Calu3 (cell line): ENCODE data around the gene CACNA1C. TPM values are rescaled to one million over a fixed set of nuclear protein-coding genes. Genes with fewer than 3 reads are reported as not detected.

Experiments
- BruUV-seq: library from RNA; stranded (reverse); fragments of 400-500 nt; replicated peaks from 2 replicates; lab custom pipeline; 2021; lab: Mats Ljungman, UMichigan
- CTCF ChIA-PET: fragments of 300-600 bp; sonication (Branson Sonifier 250); formaldehyde crosslinking; loops from one replicate; lab custom pipeline; 2022; ENCODE audit warnings: antibody characterized with exemption; lab: Charles Lee
- DNase-seq: peaks from one replicate; pipeline ENCODE4 v3.0.0; 2022
- H3K27ac Mint-ChIP-seq: one replicate; pipeline ENCODE4 v1.8.0; 2022; ENCODE audit warnings: mixed read lengths; ENCODE audit not compliant: unreplicated experiment
- H3K27me3 Mint-ChIP-seq: one replicate; pipeline ENCODE4 v1.8.0; 2022; ENCODE audit warnings: mixed read lengths; ENCODE audit not compliant: unreplicated experiment
- H3K36me3 Mint-ChIP-seq: one replicate; pipeline ENCODE4 v1.8.0; 2022; ENCODE audit warnings: mild to moderate bottlenecking, moderate library complexity, mixed read lengths; ENCODE audit not compliant: insufficient read depth, unreplicated experiment
- H3K4me1 Mint-ChIP-seq: one replicate; pipeline ENCODE4 v1.8.0; 2022; ENCODE audit warnings: mild to moderate bottlenecking, low read depth, mixed read lengths; ENCODE audit not compliant: unreplicated experiment
- H3K4me3 Mint-ChIP-seq: one replicate; pipeline ENCODE4 v1.8.0; 2022; ENCODE audit warnings: mild to moderate bottlenecking, low read depth, moderate library complexity, mixed read lengths; ENCODE audit not compliant: unreplicated experiment
- H3K9me3 Mint-ChIP-seq: one replicate; pipeline ENCODE4 v1.8.0; 2022; ENCODE audit warnings: low read depth, mixed read lengths; ENCODE audit not compliant: unreplicated experiment
- intact Hi-C: fragments of 100-400 bp; cut with micrococcal nuclease; formaldehyde crosslinking; loops from one replicate; pipeline ENCODE4 v1.10.0; 2022; ENCODE audit not compliant: unreplicated experiment
- total RNA-seq: library from RNA; stranded (reverse); gene quantifications from 2 replicates; pipeline ENCODE4 v1.2.3, GENCODE V29; 2022
- TF ChIP-seq, protein P1 (sequence below): fragments of 200-600 bp; IDR thresholded peaks from one replicate; pipeline ENCODE4 v1.8.0; 2022; ENCODE audit warnings: antibody characterized with exemption; ENCODE audit not compliant: unreplicated experiment

CACNA1C gene
- total RNA-seq, 1 experiment from 2014 or later, result not detected

DNA sequence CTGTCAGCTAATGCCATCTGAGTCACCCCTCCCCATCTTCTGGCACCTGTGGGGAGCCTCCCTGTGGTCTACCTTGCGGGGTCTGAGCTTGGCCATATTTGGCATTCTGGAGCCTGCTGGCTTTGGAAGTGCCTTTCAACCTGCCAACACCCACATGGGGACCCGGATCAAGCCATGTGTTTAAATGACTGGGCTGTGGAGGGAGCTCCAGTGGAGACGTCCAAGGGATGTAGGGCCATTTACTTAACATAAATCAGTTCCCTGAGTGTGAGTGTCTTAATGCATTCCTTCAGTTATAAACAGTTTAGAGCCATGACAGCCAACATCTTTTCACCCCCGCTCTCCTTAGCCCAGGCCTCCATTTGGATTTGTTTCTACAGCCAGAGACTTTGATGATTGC lies 22.0 kb downstream of the CACNA1C start:
- CTCF ChIA-PET, result no interaction called here
- Mint-ChIP-seq H3K27ac (no peak overlapping the region), H3K27me3 (peaks cover 50% of the 10 kb centered on the region)

DNA sequence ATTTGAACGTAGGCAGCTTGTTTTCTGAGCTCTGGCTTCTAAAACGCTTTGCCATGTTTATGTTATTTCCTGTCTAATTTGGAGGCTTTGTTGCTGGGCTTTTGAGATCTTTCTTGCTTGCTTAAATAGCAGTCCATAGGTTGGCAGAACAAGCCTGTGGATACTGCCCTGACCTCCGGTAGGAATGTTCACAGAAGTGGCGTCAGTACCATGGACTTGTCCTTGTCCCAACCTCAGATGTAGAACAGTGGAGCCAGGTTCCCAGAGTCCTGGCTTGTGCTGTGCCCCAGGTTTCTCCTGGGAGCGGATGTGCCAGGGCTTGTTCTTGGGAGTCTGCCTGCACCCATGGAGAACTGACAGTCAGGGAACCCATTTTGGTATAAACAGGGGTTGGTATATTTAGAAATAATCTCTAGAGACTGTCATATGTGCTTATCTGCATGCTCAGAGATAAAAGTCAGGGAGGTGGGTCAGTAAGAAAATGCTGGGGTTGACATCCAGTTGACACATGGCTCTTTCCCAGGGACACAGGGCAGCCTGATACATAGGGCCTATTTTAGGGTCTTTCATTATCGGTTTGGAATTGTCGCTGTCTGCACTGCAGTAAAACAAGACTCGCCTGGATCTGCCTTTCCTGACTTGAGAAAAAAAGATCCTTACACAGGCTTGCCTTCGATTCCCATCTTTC lies 22.9 kb downstream of the CACNA1C start:
- Mint-ChIP-seq H3K36me3 (no peaks in the 10 kb centered on the region), H3K4me1 (no peaks in the 10 kb centered on the region), H3K4me3 (no peak overlapping the region), H3K9me3 (peaks cover 7% of the 10 kb centered on the region), H3K27me3 (peaks cover 48% of the 10 kb centered on the region), H3K27ac (no peak overlapping the region)
- TF ChIP-seq, protein P1, sequence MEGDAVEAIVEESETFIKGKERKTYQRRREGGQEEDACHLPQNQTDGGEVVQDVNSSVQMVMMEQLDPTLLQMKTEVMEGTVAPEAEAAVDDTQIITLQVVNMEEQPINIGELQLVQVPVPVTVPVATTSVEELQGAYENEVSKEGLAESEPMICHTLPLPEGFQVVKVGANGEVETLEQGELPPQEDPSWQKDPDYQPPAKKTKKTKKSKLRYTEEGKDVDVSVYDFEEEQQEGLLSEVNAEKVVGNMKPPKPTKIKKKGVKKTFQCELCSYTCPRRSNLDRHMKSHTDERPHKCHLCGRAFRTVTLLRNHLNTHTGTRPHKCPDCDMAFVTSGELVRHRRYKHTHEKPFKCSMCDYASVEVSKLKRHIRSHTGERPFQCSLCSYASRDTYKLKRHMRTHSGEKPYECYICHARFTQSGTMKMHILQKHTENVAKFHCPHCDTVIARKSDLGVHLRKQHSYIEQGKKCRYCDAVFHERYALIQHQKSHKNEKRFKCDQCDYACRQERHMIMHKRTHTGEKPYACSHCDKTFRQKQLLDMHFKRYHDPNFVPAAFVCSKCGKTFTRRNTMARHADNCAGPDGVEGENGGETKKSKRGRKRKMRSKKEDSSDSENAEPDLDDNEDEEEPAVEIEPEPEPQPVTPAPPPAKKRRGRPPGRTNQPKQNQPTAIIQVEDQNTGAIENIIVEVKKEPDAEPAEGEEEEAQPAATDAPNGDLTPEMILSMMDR, result no peak
- intact Hi-C loops, result no loop called here
- CTCF ChIA-PET, result no interaction called here
- no TSS peak for BruUV-seq
- DNase-seq, result no peak

More for the DNA sequence above, 22.0 kb downstream of the CACNA1C start:
- Mint-ChIP-seq H3K36me3 (no peaks in the 10 kb centered on the region), H3K4me1 (no peaks in the 10 kb centered on the region), H3K4me3 (no peak overlapping the region), H3K9me3 (peaks cover 7% of the 10 kb centered on the region)
- BruUV-seq, result no TSS peak
- DNase-seq, result no peak
- intact Hi-C loops, result no loop called here
- TF ChIP-seq, protein P1, result no peak

DNA sequence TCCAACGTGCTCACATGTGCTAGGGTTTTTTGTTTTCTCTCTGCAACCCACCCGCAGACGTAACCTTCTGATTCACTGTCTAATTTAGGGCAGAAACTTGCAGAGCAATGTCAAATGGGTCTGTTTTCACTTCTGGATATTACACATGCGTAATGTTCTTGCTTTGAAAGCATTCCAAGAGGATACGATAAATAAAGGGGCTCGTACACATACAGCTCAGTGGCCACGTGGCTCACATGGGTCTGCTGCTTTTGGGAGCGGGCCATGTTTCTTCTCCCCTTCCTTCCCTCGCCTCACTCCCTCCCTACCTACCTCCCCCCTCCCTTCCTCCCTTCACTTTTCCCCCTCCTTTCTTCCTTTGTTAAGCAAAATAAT lies 23.4 kb downstream of the CACNA1C start:
- peaks cover 6% of the 10 kb centered on the region for H3K9me3 Mint-ChIP-seq
- CTCF ChIA-PET, result no interaction called here
- TF ChIP-seq, protein P1, result no peak
- BruUV-seq, result no TSS peak
- H3K27ac Mint-ChIP-seq, result no peak overlapping the region
- H3K4me1 Mint-ChIP-seq, result no peaks in the 10 kb centered on the region
- H3K4me3 Mint-ChIP-seq, result no peak overlapping the region
- no peaks in the 10 kb centered on the region for H3K36me3 Mint-ChIP-seq
- DNase-seq, result no peak
- peaks cover 42% of the 10 kb centered on the region for H3K27me3 Mint-ChIP-seq
- intact Hi-C loops, result no loop called here

DNA sequence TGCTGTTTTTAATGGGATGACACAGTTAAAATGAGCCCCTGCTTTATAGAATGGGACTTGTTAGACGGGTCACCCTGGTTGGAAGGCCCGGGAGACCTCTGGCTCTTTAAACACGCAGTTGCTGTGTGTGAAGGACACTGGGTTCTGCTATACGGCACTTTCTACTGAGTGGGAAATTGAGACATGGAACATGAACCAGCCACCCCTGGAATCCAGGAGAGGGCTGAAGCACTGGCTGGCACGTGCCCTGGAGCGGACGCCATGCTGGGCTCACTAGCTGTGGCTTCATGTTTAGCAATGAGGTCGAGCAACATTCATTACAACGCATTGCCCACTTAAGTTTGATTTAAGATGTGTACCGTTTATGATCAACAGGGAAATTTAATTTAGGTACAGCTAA lies 23.9 kb downstream of the CACNA1C start:
- Mint-ChIP-seq H3K4me1 (no peaks in the 10 kb centered on the region), H3K27ac (no peak overlapping the region), H3K36me3 (no peaks in the 10 kb centered on the region), H3K9me3 (peaks cover under 1% of the 10 kb centered on the region), H3K4me3 (no peak overlapping the region), H3K27me3 (peaks cover 37% of the 10 kb centered on the region)
- no TSS peak for BruUV-seq
- intact Hi-C loops, result no loop called here
- TF ChIP-seq, protein P1, result no peak
- CTCF ChIA-PET, result no interaction called here
- DNase-seq, result no peak
